ENCODE data around the gene IGSF23.
"Not testable (repeated sequence)": the region's sequence is repeated elsewhere in the genome, so short reads cannot be mapped to it uniquely, and the experiment has no call there.

Gene IGSF23

GRCh38 chr19:44670027-44670426 is 56.7 kb downstream of the IGSF23 start:
- DNase-seq = not testable (repeated sequence)

GRCh38 chr19:44671400-44671799 is 58.0 kb downstream of the IGSF23 start, which contains the start of gene CEACAM19:
CEACAM19 (plus strand) TSS chr19:44671482; CDS start chr19:44671932, 450 bp downstream.
- no peak for DNase-seq

GRCh38 chr19:44672226-44672625 is 58.9 kb downstream of the IGSF23 start:
- DNase-seq = no peak

GRCh38 chr19:44673510-44673909 is 60.1 kb downstream of the IGSF23 start:
- DNase-seq = no peak

- no peak for DNase-seq
These were observed 62.2 kb downstream of the IGSF23 start for GRCh38 chr19:44675521-44675920.

- DNase-seq = no peak
These were observed 63.9 kb downstream of the IGSF23 start for GRCh38 chr19:44677019-44677811.

GRCh38 chr19:44680536-44680935 is 67.2 kb downstream of the IGSF23 start:
- no peak for DNase-seq

- no peak for DNase-seq
These were observed 68.8 kb downstream of the IGSF23 start for GRCh38 chr19:44681992-44682790.

GRCh38 chr19:44682807-44683206 is 69.4 kb downstream of the IGSF23 start:
- DNase-seq = no peak

- DNase-seq = no peak
These were observed 70.3 kb downstream of the IGSF23 start for GRCh38 chr19:44683434-44684210.

- DNase-seq = not testable (repeated sequence)
These were observed 71.0 kb downstream of the IGSF23 start for GRCh38 chr19:44684396-44684795.

- DNase-seq = no peak
These were observed 71.8 kb downstream of the IGSF23 start for GRCh38 chr19:44684892-44685863.

GRCh38 chr19:44685877-44686276 is 72.5 kb downstream of the IGSF23 start:
- DNase-seq = no peak
